ENCODE results near the gene CHD6.

Gene CHD6

GRCh38 chr20:41364967-41365765 lies 253.0 kb downstream of the CHD6 start:
- no peak for DNase-seq

GRCh38 chr20:41364236-41364855 lies 253.8 kb downstream of the CHD6 start:
- no peak for DNase-seq

GRCh38 chr20:41363601-41364000 lies 254.6 kb downstream of the CHD6 start:
- no peak for DNase-seq

- DNase-seq = no peak
Observed at GRCh38 chr20:41362748-41363140, 255.4 kb downstream of the CHD6 start.

GRCh38 chr20:41361757-41362747 lies 256.1 kb downstream of the CHD6 start:
- no peak for DNase-seq

- DNase-seq = no peak
Observed at GRCh38 chr20:41360831-41361756, 257.1 kb downstream of the CHD6 start.

- peak; percentile 4 for DNase-seq
Observed at GRCh38 chr20:41359541-41360011, 258.6 kb downstream of the CHD6 start.

- DNase-seq = no peak
Observed at GRCh38 chr20:41358717-41359116, 259.5 kb downstream of the CHD6 start.

- no peak for DNase-seq
Observed at GRCh38 chr20:41358230-41358629, 259.9 kb downstream of the CHD6 start.

- no peak for DNase-seq
Observed at GRCh38 chr20:41357424-41358163, 260.6 kb downstream of the CHD6 start.

- DNase-seq = no peak
Observed at GRCh38 chr20:41356951-41357350, 261.2 kb downstream of the CHD6 start.

- no peak for DNase-seq
Observed at GRCh38 chr20:41355598-41356203, 262.5 kb downstream of the CHD6 start.

- no peak for DNase-seq
Observed at GRCh38 chr20:41355192-41355591, 263.0 kb downstream of the CHD6 start.

GRCh38 chr20:41353530-41353929 lies 264.6 kb downstream of the CHD6 start:
- no peak for DNase-seq

GRCh38 chr20:41352666-41353065 lies 265.5 kb downstream of the CHD6 start:
- DNase-seq = no peak

- DNase-seq = no peak
Observed at GRCh38 chr20:41352106-41352505, 266.1 kb downstream of the CHD6 start.

Measured in midbrain (tissue), 1 donor.